Activated naive CD4-positive, alpha-beta T cell (primary cell): ENCODE data around the gene MEGF11.

Experiments
- DNase-seq, 4 experiments: peaks; one replicate each; lab custom pipeline; 2025; lab: John Stamatoyannopoulos, UW

MEGF11 gene

DNA sequence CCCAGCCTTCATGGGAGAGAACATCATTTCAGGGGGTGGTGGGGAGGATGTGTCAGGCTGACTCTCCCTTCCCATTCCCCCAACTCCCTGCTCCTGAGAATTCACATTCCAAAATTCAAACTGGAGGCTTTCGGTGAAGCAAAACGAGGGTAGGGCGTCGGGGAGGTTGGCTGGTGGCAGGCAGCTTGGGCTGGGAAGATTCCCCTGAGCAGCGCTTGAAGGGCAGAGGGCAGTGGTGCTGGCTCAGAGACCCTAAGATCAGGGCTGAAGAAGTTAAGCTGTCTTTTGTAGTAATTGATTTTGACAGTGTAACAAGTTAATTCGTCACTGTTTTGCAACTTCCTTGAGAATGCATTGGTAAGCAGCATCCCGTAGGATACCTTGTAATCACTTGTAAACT is 196.5 kb downstream of the MEGF11 start:
- DNase-seq: no peak

DNA sequence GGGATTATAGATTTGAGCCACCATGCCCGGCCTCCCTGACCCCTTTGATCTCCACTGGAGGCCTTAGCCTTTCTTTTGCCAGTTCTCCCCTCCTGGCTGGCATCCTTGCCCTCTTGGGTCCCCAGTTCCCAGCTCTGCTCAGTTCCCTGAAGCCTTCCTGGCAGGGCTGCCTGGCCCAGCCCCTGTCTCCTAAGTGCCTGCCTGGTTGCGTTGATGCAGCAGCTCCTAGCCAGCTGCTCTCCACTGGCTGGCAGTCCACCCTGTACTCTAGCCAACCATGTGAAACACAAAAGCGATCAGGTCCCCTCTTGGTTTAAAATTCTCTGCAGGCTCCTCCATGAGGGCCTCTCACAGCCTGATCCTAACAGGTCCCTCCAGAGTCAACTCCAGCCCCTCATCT is 199.6 kb downstream of the MEGF11 start:
- no peak for DNase-seq

DNA sequence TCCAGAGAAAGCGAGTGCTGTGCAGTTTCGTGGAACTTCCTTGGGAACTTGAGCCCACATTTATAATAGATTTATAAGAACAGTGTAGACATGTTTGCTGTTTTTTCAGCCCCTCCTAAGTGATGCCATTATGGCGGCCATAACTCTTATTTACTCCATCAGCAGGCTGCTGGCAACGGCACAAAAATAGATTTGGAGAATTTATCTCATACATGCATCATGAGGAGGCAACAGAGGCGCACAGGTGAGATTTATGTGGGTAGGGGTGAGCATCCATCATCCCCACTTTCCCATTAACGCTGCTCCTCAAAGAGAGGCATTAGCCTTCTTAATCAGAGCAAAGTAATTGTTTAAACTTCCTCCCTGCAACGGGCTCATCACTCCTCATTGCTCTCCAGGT is 201.7 kb downstream of the MEGF11 start:
- DNase-seq: no peak

DNA sequence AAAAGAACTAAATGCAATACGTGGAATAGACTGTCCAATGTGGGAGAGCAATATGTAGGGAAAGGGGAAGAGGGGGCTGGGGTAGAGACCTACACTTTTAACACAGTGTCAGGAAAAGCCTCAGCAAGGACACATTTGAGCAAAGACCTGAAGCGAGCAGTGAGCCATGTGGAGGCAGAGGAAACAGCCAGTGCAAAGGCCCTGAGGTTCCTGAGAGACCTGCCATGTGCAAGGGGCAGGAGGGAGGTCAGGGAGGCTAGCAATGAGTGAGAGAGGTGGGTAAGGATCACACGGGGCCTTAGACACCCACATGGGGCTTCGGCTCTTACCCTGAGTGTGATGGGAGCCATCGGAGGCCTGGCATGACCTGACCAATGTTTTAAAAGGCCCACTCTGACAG is 203.3 kb downstream of the MEGF11 start:
- no peak for DNase-seq

DNA sequence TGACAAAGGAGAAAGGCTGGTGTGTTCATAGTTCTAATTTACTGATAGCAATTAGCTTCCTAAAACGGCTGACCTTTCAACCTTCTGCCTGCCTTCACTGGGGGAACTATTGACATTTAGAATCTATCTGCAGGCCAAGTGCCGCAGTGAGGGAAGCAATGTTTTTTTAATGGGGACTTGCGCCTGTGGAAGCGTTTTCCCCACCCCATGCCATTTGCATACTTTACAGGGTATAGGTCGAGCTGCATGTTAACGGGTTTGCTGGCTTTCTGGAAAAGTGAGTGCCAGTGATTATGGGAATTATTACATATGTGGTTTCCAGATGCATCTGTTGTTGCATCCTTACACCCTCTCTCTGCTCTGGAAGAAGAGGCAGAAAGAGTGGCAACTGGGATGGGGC is 204.2 kb downstream of the MEGF11 start:
- DNase-seq: no peak

DNA sequence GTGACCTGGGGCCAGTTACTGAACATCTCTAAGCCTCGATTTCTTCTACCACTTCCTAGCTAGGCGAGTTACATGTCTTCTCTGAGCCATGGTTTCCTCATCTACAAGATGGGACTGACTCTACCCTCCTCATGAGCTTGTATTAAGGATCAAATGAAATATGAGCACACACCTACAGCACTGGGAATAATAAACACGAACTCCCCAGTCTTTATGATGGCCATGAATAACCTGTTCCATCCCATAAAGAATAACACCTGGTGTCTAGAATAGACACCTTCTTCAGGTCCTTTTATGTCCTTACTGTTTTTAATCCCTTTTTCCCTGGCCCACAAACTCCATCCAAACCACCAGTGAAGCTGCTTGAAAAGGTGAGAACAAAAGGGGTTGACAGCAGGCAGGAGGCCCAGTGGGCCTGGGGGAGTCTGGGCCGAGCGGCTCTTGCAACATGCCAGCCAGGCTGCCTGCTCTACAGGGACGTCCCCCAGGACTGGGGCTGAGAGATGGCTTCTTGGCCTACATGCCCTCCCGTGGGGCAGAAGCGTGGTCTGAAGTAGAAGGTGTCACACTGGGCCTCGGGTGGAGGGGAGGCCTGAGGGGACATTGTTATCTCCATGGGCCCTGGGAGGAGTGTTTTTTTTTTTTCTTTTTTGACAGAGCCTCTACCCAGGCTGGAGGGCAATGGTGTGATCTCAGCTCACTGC is 206.1 kb downstream of the MEGF11 start:
- DNase-seq: no peak

DNA sequence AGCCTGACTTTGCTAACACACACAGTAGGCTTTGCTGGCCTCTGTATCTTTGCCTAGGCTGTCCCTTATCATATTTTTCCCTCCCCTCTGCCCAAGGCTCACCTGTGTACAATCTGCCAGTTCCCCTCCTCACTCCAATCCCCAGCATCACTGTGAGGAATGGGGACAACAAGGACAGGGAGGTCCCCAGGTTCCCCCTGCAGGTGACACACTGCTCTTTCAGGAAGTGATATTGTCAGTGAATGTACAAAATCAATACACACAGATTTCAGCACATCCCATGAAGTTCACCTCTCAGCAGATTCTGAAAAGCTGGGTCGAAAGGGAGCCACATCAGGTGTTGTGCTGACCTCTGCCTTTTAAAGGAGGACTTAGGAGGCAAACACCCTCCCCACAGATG is 206.8 kb downstream of the MEGF11 start:
- DNase-seq: no peak

DNA sequence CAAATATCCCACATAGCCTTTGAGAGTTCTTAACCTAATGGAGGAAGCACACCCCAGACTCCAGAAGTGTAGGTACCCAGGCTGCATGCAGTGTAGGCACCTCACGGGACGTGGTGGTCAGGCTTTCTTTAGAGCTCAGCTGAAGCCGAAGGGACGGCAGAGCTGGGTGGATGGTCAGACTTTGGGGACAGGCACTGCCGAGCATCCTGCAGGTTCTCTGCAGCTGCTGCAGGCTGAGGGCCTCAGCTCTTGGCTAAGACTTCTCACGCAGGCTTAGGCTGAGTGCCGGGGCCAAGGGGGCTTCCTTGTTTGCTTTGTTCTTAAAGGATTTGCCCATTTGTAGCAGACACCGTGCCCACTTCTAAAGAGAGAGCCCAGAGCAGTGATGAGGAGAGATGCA is 207.2 kb downstream of the MEGF11 start:
- DNase-seq: no peak

DNA sequence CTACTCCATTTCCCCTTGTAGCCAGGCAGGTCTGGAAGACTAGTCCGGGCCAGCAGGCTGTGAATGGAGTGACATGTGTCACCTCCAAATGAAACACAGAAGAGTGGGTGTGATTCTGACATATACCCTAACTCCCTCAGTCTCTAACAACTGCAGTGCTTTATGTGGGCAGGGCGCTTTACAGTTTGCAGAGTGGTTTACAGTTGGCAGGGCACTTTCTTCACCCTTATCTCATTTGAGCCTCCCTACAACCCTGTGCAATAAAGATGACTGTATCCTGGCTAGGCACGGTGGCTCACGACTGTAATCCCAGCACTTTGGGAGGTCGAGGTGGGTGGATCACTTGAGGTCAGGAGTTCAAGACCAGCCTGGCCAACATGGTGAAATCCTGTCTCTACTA is 208.0 kb downstream of the MEGF11 start:
- no peak for DNase-seq

DNA sequence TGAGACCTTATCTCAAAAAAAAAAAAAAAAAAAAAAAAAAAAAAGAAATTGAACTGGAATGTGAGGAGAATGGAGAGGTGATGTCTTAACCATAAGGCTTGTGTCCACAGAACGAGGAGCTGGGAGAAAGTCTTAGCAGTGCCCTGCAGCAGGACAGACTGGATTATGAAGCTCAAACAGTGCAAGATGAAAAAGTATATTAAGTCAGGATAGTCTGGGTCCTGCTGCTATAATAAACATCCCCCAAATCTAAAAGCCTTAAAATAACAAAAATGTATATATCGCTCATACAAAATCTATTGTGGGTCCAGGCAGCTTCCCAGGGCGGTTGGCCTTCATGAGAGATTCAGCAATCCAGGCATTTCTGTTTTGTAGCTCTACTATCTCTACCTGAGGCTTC is 208.7 kb downstream of the MEGF11 start:
- no peak for DNase-seq

DNA sequence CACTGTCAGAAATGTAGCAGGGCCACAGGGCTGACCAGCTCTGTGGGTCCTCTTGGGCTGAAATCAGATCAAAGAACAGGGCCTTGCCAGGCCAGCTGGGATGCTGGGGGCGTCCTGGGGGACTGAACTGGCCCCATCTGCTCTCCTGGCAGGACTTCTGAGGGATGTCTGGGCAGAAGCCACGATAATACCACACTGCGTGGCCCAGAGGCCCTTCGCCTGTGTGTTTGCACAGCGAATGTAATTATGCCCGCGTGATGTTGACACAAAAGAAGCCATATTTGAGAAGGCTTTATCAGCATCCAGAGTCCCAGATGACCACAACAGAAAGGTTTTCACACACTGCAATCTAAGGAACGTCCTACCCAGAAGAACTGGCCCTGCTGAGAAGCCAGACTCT is 210.3 kb downstream of the MEGF11 start:
- no peak for DNase-seq

DNA sequence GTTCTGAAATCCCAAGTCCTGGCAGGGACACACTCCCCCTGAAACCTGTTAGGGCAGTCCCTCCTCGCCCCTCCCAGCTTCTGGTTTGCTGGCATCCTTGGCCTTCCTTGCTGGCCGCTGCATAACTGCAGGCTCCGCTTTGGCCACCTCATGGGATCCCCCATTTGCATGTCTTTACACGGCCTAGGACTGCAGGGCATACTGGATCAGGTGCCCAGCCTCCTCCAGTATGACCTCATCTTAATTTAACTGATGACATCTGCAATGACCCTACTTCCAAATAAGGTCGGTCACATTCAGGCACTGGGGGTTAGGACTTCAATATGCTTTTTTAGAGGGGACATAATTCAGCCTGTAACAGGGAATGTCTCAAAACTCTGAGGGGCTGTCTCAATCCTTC is 210.9 kb downstream of the MEGF11 start:
- DNase-seq: no peak

DNA sequence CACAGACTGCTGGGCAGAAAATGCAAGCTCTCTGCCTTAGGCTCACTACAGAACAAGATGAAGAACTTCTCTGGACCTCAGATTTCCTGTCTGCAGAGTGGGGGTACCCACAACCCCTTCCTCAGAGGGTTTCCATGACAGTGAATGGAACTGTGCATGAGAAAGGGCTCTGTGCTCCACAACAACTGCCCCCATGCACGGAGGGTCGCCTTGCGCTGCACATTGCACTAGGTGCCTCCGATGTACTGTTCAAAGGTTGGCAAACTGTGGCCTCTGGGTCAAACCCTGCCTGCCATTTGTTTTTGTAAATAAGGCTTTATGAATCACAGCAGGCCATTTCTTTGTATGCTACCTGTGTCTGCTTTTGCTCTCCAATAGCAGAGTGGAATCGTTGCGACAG is 212.3 kb downstream of the MEGF11 start:
- DNase-seq: no peak

DNA sequence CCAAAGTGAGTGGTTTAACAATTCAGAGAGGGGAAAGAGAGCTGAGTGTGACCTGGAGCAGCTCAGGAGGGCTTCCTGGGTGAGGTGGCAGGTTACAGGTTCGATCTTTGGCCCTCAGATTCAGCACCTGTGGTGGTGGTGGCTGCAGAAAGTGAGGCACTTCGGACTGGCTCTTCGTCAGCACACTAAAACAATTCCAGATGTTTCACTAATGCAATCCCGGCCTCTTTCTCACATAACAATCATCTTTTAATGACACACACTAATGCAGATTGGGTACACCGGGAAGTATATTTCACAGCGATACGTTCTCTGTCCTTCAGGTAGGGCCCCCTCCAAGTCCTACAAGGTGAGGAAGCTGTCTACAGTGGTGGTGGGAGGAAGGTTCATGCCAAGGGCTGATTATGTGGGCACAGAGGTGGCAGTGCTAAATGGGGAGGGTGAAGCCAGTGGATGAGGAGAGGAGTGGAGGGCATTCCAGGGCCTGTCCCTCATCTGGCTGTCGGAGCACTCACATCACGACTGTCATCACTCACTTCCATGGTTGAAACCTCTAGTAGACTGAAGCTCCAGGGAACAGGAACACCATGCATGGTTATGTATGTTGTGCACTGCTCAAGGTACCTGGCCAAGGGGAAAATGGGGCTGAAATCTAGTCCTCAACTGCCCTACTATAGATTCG is 213.2 kb downstream of the MEGF11 start:
- no peak for DNase-seq

DNA sequence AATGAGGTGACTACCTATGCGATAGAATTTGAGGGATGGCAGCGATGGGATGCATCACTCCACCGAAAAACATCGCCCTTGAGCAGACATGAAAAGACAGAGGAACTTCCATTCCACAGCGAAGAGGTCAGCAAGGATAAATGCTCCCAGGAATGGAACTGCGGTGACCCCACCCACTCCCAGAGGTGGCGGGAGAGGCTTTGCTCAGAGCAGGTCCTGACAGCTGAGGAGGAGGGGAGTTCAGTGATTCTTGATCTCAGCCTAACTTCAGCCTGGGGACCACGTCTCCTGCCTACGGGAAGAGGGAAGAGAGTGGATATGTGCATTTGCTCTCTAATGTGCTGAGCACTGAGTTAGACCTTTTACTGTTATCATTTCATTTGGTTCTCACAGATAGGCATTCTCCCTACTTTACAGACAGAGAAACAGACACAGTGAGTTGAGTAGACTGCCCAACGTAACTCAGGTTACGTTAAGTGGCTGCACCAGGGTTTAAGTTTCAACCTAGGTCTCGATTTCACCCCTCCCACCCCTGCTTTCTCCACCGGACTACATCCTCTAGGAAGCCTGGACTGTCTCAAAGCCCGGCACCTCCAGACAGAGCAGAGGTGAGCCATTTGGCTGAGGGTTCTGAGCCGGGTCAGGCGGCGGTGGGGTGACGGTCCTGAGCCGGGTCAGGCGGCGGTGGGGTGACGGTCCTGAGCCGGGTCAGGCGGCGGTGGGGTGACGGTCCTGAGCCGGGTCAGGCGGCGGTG is 214.3 kb downstream of the MEGF11 start:
- no peak for DNase-seq

DNA sequence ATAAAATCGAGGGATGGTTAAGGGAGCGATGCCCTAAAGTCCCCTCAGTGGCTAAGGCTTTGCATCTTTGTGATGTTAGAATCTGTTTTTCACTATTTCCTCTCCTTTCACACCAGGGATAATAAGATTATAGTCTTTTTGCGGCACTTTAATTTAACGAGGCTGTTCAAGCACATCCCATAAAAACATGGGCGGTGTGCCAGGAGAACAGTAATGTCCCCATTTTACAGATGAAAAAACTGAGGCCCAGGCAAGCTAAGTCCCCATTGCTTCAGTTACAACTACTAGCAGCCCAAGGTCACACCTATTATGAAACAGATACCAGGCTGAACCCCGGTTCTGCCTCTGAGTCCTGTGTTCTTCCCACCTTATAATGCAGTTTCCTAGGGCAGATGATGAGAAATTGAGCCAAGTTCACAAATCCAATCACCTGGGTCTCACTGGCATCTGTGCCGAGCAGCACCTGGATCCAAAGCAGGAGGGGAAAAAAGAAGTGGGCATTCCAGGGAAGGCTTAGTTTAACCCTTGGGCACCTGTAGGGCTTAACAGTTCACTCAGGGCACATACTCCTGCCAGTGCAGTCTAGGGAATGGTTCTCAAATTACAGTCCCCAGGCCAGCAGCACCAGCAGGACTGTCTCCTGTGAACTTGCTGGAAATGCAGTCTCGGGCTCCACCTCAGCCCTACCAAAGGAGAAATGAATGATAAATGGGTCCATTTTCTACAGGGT is 215.0 kb downstream of the MEGF11 start:
- DNase-seq: no peak

DNA sequence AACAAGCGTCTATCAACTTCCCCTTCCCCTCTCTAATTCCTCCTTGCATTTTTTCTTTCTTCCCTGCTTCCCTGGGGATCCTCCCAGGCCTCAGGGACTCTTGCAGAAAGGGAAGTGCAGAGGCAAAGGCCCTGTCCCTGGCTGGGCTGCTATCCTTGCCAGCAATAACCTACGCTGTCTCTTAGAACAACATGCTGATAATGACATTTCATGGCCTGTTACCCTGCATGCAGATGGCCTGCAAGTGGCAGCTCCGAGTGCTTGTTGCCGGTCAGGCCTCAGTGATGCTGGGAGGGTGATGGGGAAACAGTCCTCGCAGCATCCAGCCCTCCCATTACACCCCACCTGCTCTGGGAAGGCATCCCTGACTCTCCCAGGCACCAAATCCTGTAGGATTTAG is 216.7 kb downstream of the MEGF11 start:
- no peak for DNase-seq

DNA sequence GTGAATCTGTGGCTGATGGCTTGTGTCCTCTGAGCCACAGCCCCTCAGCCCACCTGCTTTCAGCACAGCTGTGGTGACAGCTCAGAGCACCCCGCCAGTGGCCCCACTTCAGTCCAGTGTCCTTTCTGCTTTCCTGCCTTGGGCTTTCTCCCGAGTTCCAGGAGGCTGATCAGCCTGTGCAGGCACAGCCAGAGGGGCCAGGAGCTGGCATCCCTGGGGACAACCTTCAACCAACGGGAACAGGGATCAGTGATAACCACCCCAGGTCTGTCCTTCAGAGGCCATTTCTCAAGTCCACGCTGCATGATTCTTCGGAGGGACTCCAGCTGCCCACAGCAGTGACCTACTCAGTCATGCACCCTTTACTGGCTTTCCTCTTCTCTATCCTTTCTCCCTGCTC is 217.6 kb downstream of the MEGF11 start:
- no peak for DNase-seq

DNA sequence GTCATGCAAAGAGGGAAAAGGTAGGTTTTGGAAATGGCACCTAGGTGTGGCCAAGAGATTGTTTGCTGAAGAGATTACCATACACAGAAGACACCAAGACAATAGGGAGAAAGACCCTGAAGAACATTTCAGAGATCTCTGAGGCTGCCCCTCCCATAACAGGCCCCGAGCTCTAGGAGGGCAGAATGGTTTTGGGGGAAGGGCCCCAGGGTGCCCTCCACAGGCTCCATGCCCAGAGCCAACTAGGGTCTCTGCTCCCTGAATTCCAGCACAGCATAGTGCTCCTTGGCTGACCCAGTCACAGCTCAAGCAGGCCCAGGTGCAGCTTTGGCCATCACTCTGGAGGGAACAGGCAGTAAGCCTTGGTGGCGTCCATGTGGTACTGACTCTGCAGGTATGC is 220.4 kb downstream of the MEGF11 start:
- DNase-seq: no peak

DNA sequence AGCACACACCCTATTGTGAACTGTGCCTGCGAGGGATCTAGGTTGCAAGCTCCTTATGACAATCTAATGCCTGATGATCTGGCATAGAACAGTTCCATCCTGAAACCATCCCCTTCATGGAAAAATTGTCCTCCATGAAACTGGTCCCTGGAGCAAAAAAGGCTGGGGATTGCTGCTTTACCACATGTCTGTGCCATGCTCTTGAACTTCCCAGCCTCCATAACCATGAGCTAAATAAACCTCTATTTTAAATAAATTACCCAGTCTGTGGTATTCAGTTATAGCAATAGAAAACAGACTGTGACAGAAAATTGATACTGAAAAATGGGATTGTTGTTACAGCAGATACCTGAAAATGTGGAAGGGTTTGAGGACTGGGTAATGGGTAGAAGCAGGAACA is 221.5 kb downstream of the MEGF11 start:
- no peak for DNase-seq

DNA sequence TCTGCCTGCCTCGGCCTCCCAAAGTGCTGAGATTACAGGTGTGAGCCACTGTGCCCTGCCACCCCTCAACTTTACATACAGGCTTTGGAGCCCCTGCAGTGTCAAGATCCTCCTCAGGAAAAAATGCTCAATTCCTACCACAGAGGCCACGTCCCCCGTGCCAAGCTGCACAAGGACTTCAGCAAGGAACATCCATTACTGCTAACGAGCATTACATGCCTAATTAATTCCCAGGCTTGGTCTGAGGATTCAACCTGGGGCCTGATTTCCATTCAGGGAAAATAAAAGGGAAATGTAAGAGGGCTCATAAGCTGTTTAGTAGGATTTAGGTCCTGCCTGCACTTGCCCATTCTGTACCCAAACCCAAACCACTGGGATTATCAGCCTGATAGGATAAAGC is 222.9 kb downstream of the MEGF11 start:
- no peak for DNase-seq

DNA sequence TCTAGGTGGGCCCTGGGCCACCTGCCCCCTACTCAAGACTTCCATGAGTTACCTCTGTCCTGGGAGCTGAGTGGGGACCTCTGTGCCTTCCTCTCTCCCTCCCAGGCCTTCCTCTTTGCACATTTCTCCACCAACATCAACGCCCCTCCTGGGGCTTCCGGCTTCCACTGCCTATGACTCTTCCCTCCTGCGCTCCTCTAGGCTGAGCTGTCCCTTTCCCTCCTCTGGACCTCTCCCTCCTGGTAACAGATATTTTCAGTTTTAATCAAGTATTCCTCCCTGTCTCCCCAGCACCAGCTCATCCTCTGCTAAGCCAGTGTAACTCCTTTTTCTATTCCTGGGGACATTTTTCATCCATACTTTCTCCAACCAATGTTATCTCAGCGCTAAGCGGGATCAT is 223.9 kb downstream of the MEGF11 start:
- no peak for DNase-seq
